Activated CD4-positive, alpha-beta T cell treated with anti-CD3 and anti-CD28 coated beads, Interleukin-2, amount 50 U/mL, for 48 hours (primary cell): ENCODE results near the gene MZT2B.
"Not testable (repeated sequence)": the region's sequence is repeated elsewhere in the genome, so short reads cannot be mapped to it uniquely, and the experiment has no call there.

Experiments
- DNase-seq, 2 experiments: peaks; one replicate each; pipeline ENCODE4 v3.0.0-alpha.2; 2020

MZT2B gene

GRCh38 chr2:130181880-130182682 lies at the start of gene MZT2B:
Gene MZT2B, plus strand, starts transcription at chr2:130182262. Its CDS starts 21 bp downstream, at chr2:130182283.
- DNase-seq = peak; percentile 91 to 92

- DNase-seq = no peak
Measured at GRCh38 chr2:130135692-130136541, 46.1 kb upstream of the MZT2B start.

- not testable (repeated sequence) for DNase-seq
Measured at GRCh38 chr2:130136546-130136945, 45.5 kb upstream of the MZT2B start.

- not testable (repeated sequence) for DNase-seq
Measured at GRCh38 chr2:130137118-130137517, 44.9 kb upstream of the MZT2B start.

GRCh38 chr2:130138326-130138725 lies 43.7 kb upstream of the MZT2B start:
- DNase-seq = not testable (repeated sequence)

- DNase-seq = not testable (repeated sequence)
Measured at GRCh38 chr2:130138841-130139251, 43.2 kb upstream of the MZT2B start.

- DNase-seq = not testable (repeated sequence)
Measured at GRCh38 chr2:130139331-130140280, 42.5 kb upstream of the MZT2B start.

- not testable (repeated sequence) for DNase-seq
Measured at GRCh38 chr2:130140516-130140915, 41.5 kb upstream of the MZT2B start.

- not testable (repeated sequence) for DNase-seq
Measured at GRCh38 chr2:130141002-130141401, 41.1 kb upstream of the MZT2B start.

GRCh38 chr2:130141645-130142370 lies 40.3 kb upstream of the MZT2B start:
- DNase-seq = not testable (repeated sequence)

GRCh38 chr2:130142396-130143265 lies 39.4 kb upstream of the MZT2B start:
- not testable (repeated sequence) for DNase-seq

GRCh38 chr2:130143266-130144039 lies 38.6 kb upstream of the MZT2B start:
- DNase-seq = not testable (repeated sequence)

GRCh38 chr2:130145006-130145414 lies 37.1 kb upstream of the MZT2B start, which contains the start of gene CCDC74B:
Gene CCDC74B, minus strand, starts transcription at chr2:130145112. Its CDS starts 116 bp downstream, at chr2:130144996.
- DNase-seq = peak; percentile 65 to 73

- not testable (repeated sequence) for DNase-seq
Measured at GRCh38 chr2:130148515-130148914, 33.5 kb upstream of the MZT2B start.

- DNase-seq = no peak
Measured at GRCh38 chr2:130150181-130151144, 31.6 kb upstream of the MZT2B start.

GRCh38 chr2:130151145-130151512 lies 30.9 kb upstream of the MZT2B start:
- DNase-seq = not testable (repeated sequence)

- not testable (repeated sequence) for DNase-seq
Measured at GRCh38 chr2:130152136-130152815, 29.8 kb upstream of the MZT2B start.
